OCI-LY7 (cell line): ENCODE results near the gene CACNA2D1. TPM values are rescaled to one million over a fixed set of nuclear protein-coding genes. Genes with fewer than 3 reads are reported as not detected.

Source experiments
- BruUV-seq: library from RNA; stranded (reverse); fragments of 400-500 nt; replicated peaks from 2 replicates; lab custom pipeline; 2021; lab: Mats Ljungman, UMichigan
- CTCF ChIA-PET: fragments of 300-600 bp; sonication (Branson Sonifier 250); formaldehyde crosslinking; loops from one replicate; lab custom pipeline; 2022; ENCODE audit warnings: antibody characterized with exemption; ENCODE audit not compliant: unreplicated experiment; lab: Charles Lee
- POLR2A ChIA-PET: fragments of 300-600 bp; sonication (Branson Sonifier 250); formaldehyde crosslinking; loops from one replicate; lab custom pipeline; 2022; ENCODE audit warnings: antibody characterized with exemption; lab: Charles Lee
- DNase-seq: peaks from one replicate; pipeline ENCODE4 v3.0.0-alpha.2; 2015; ENCODE audit warnings: low spot score
- H2AFZ ChIP-seq: fragments of 200-600 bp; sonication (generic), shearing (Covaris generic); 2 replicates; pipeline ENCODE4 v1.6.1; 2014; ENCODE audit warnings: mild to moderate bottlenecking, antibody characterized with exemption, low read length, moderate library complexity
- H3K27ac ChIP-seq: fragments of 200-600 bp; sonication (generic); 2 replicates; pipeline ENCODE4 v1.5.1; 2014; ENCODE audit warnings: mixed run types, low read depth, mild to moderate bottlenecking, moderate library complexity, low read length, inconsistent platforms; ENCODE audit not compliant: poor library complexity, severe bottlenecking
- H3K36me3 ChIP-seq: fragments of 200-600 bp; sonication (generic); 2 replicates; pipeline ENCODE4 v1.6.1; 2014; ENCODE audit warnings: mild to moderate bottlenecking, antibody characterized with exemption, low read length, moderate library complexity, mixed read lengths; ENCODE audit not compliant: insufficient read depth
- H3K4me1 ChIP-seq: fragments of 200-600 bp; sonication (generic); 2 replicates; pipeline ENCODE4 v1.5.1; 2014; ENCODE audit warnings: mild to moderate bottlenecking, low read length; ENCODE audit not compliant: insufficient read depth, poor library complexity, severe bottlenecking
- H3K4me2 ChIP-seq: fragments of 200-600 bp; sonication (generic); 2 replicates; pipeline ENCODE4 v1.6.1; 2014; ENCODE audit warnings: mild to moderate bottlenecking, low read length
- H3K4me3 ChIP-seq: fragments of 200-600 bp; sonication (generic); 2 replicates; pipeline ENCODE4 v1.5.1; 2014; ENCODE audit warnings: mild to moderate bottlenecking, low read depth, low read length; ENCODE audit not compliant: poor library complexity, severe bottlenecking
- H3K79me2 ChIP-seq: fragments of 200-600 bp; sonication (generic); 2 replicates; pipeline ENCODE4 v1.6.1; 2016; ENCODE audit warnings: low read depth, mild to moderate bottlenecking, low read length, moderate library complexity, mixed read lengths; ENCODE audit not compliant: insufficient read depth
- H3K9me2 ChIP-seq: fragments of 200-600 bp; sonication (generic); 2 replicates; pipeline ENCODE4 v1.6.1; 2016; ENCODE audit warnings: mild to moderate bottlenecking, low read length, mixed read lengths; ENCODE audit not compliant: insufficient read depth
- H3K9me3 ChIP-seq: fragments of 200-600 bp; sonication (generic); 2 replicates; pipeline ENCODE4 v1.6.1; 2014; ENCODE audit warnings: mild to moderate bottlenecking, mixed run types, low read length, mixed read lengths
- H4K20me1 ChIP-seq: fragments of 200-600 bp; sonication (generic); 2 replicates; pipeline ENCODE4 v1.6.1; 2014; ENCODE audit warnings: mild to moderate bottlenecking, antibody characterized with exemption, low read length, moderate library complexity, mixed read lengths; ENCODE audit not compliant: insufficient read depth
- EZH2phosphoT487 ChIP-seq: fragments of 200-600 bp; sonication (generic); IDR thresholded peaks from 2 replicates; pipeline ENCODE4 v1.6.1; 2018; ENCODE audit warnings: low read depth, borderline replicate concordance, mild to moderate bottlenecking, mixed run types, antibody characterized with exemption, low read length, moderate library complexity, mixed read lengths
- intact Hi-C: fragments of 100-400 bp; cut with micrococcal nuclease; formaldehyde crosslinking; loops from one replicate; pipeline ENCODE4 v1.10.0; 2022; ENCODE audit not compliant: unreplicated experiment
- total RNA-seq, 2 experiments: library from RNA; depleted of rRNA in 1 of 2; stranded (reverse); fragments of >200 nt in 1 of 2; shearing (Covaris generic) in 1 of 2; gene quantifications; 2 replicates each; pipeline ENCODE4 v1.2.3, GENCODE V29; 2014 to 2022
- TF ChIP-seq, protein P1 (sequence below): fragments of 200-600 bp; sonication (generic); conservative IDR thresholded peaks from 2 replicates; pipeline ENCODE4 v1.5.1; 2014; ENCODE audit warnings: mild to moderate bottlenecking, antibody characterized with exemption, low read length, moderate library complexity, mixed read lengths

Gene CACNA2D1
- total RNA-seq, 2 experiments from 2014 or later, result not detected

DNA sequence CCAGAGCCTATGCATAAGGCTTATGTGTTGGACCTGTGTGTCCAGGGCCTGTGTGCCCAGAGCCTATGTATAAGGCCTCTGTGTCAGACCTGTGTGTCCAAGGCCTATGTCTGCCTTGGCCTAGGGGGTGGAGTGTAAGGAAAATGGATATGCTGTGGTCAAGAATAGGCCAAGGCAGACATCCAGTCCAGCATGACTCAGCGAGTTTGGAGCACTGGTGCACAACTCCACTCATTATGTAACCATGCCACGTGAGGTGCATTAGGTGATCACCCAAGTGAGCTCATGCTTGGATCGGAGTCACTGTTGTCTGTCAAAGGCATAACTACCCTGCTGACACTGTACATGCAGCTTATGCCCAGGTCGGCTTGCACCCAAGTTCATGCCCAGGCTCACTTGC lies 238.9 kb downstream of the CACNA2D1 start:
- Histone ChIP-seq H3K9me2 (no peaks in the 10 kb centered on the region), H3K4me2 (no peak overlapping the region), H3K9me3 (no peaks in the 10 kb centered on the region), H4K20me1 (no peaks in the 10 kb centered on the region), H3K4me1 (no peaks in the 10 kb centered on the region), H3K4me3 (no peak overlapping the region), H3K79me2 (no peaks in the 10 kb centered on the region), H3K27ac (no peak overlapping the region), H2AFZ (no peak overlapping the region), H3K36me3 (no peaks in the 10 kb centered on the region)
- ChIA-PET CTCF (no interaction called here), POLR2A (no interaction called here)
- intact Hi-C loops, result no loop called here
- no TSS peak for BruUV-seq
- TF ChIP-seq, protein P1, sequence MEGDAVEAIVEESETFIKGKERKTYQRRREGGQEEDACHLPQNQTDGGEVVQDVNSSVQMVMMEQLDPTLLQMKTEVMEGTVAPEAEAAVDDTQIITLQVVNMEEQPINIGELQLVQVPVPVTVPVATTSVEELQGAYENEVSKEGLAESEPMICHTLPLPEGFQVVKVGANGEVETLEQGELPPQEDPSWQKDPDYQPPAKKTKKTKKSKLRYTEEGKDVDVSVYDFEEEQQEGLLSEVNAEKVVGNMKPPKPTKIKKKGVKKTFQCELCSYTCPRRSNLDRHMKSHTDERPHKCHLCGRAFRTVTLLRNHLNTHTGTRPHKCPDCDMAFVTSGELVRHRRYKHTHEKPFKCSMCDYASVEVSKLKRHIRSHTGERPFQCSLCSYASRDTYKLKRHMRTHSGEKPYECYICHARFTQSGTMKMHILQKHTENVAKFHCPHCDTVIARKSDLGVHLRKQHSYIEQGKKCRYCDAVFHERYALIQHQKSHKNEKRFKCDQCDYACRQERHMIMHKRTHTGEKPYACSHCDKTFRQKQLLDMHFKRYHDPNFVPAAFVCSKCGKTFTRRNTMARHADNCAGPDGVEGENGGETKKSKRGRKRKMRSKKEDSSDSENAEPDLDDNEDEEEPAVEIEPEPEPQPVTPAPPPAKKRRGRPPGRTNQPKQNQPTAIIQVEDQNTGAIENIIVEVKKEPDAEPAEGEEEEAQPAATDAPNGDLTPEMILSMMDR, result no peak
- no peak for TF ChIP-seq EZH2phosphoT487
- DNase-seq, result no peak

DNA sequence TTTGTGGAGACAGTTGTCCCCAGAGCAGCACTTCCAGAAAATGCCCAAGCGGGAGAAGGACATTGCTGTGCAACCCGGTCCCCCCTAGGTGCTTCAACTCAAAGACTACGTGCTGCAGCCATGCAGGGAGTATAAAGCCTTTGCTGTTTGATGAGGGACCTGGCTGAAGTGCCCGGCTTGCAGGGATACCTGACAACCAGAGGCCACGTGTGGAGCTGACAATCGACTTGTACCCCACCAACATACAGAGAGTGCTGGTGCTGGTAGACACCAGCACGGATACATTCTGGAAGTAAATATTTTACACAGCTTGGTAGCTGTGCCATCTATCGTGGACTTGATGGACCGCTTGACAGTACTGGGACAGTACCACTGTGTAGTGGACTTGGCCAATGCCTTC lies 240.6 kb downstream of the CACNA2D1 start:
- Histone ChIP-seq H3K9me3 (no peaks in the 10 kb centered on the region), H3K4me2 (no peak overlapping the region), H4K20me1 (no peaks in the 10 kb centered on the region), H3K4me1 (no peaks in the 10 kb centered on the region), H2AFZ (no peak overlapping the region), H3K36me3 (no peaks in the 10 kb centered on the region), H3K4me3 (no peak overlapping the region), H3K27ac (no peak overlapping the region), H3K9me2 (no peaks in the 10 kb centered on the region), H3K79me2 (no peaks in the 10 kb centered on the region)
- intact Hi-C loops, result no loop called here
- CTCF ChIA-PET, result no interaction called here
- POLR2A ChIA-PET, result no interaction called here
- no TSS peak for BruUV-seq
- no peak for TF ChIP-seq EZH2phosphoT487
- TF ChIP-seq, protein P1, result no peak
- DNase-seq, result no peak

GRCh38 chr7:82202107-82202506 lies 241.5 kb downstream of the CACNA2D1 start:
- DNase-seq, result no peak
- Histone ChIP-seq H3K4me2 (no peak overlapping the region), H3K4me1 (no peaks in the 10 kb centered on the region), H3K9me2 (no peaks in the 10 kb centered on the region), H3K9me3 (no peaks in the 10 kb centered on the region), H3K79me2 (no peaks in the 10 kb centered on the region), H3K27ac (no peak overlapping the region), H3K4me3 (no peak overlapping the region), H2AFZ (no peak overlapping the region), H3K36me3 (no peaks in the 10 kb centered on the region), H4K20me1 (no peaks in the 10 kb centered on the region)
- no TSS peak for BruUV-seq
- POLR2A ChIA-PET, result no interaction called here
- intact Hi-C loops, result no loop called here
- CTCF ChIA-PET, result no interaction called here
- TF ChIP-seq EZH2phosphoT487, result no peak
- TF ChIP-seq, protein P1, result no peak
